Middle frontal gyrus (tissue), 1 donor: Measurements from ENCODE around the gene CPE.

Experiments used
- DNase-seq: peaks from one replicate; pipeline ENCODE4 v3.0.0-alpha.2; 2015; ENCODE audit warnings: low spot score; ENCODE audit errors: extremely low spot score

The CPE gene

GRCh38 chr4:165506849-165507248, 128.0 kb downstream of the CPE start:
- no peak for DNase-seq

GRCh38 chr4:165507381-165507780, 128.6 kb downstream of the CPE start:
- DNase-seq, result no peak

GRCh38 chr4:165508372-165509120, 129.7 kb downstream of the CPE start:
- no peak for DNase-seq

- no peak for DNase-seq
Observed at GRCh38 chr4:165512424-165512823, 133.6 kb downstream of the CPE start.

GRCh38 chr4:165514739-165515138, 135.9 kb downstream of the CPE start:
- DNase-seq, result no peak

GRCh38 chr4:165515201-165515600, 136.4 kb downstream of the CPE start:
- no peak for DNase-seq

- no peak for DNase-seq
Observed at GRCh38 chr4:165516281-165516833, 137.5 kb downstream of the CPE start.

- DNase-seq, result no peak
Observed at GRCh38 chr4:165517216-165517615, 138.4 kb downstream of the CPE start.

GRCh38 chr4:165518024-165518616, 139.3 kb downstream of the CPE start:
- DNase-seq, result no peak

- no peak for DNase-seq
Observed at GRCh38 chr4:165518686-165519085, 139.9 kb downstream of the CPE start.

GRCh38 chr4:165519591-165519990, 140.8 kb downstream of the CPE start:
- no peak for DNase-seq

- no peak for DNase-seq
Observed at GRCh38 chr4:165520086-165520485, 141.3 kb downstream of the CPE start.

GRCh38 chr4:165522050-165522449, 143.2 kb downstream of the CPE start:
- DNase-seq, result no peak

- no peak for DNase-seq
Observed at GRCh38 chr4:165524532-165525190, 145.9 kb downstream of the CPE start.

GRCh38 chr4:165532976-165533375, 154.2 kb downstream of the CPE start:
- no peak for DNase-seq

GRCh38 chr4:165537028-165537648, 158.3 kb downstream of the CPE start:
- DNase-seq, result peak; percentile 52

GRCh38 chr4:165539801-165540200, 161.0 kb downstream of the CPE start:
- DNase-seq, result no peak

GRCh38 chr4:165540206-165540830, 161.5 kb downstream of the CPE start:
- no peak for DNase-seq

- no peak for DNase-seq
Observed at GRCh38 chr4:165541851-165542459, 163.1 kb downstream of the CPE start.

- no peak for DNase-seq
Observed at GRCh38 chr4:165542476-165542875, 163.7 kb downstream of the CPE start.
